GM12878 (cell line): ENCODE data around the gene MT1X. TPM values are rescaled to one million over a fixed set of nuclear protein-coding genes. Genes with fewer than 3 reads are reported as not detected.
"Not testable (repeated sequence)": the region's sequence is repeated elsewhere in the genome, so short reads cannot be mapped to it uniquely, and the experiment has no call there.

ENCODE experiments used
- ATAC-seq: fragments of 200-7000 bp; cut with Tn5 transposase; 3 replicates; pipeline ENCODE4 v1.9.1; 2020; ENCODE audit warnings: mild to moderate bottlenecking, moderate library complexity
- BruUV-seq: library from RNA; stranded (reverse); fragments of 400-500 nt; replicated peaks from 2 replicates; lab custom pipeline; 2021; lab: Mats Ljungman, UMichigan
- CTCF ChIA-PET: fragments of 300-600 bp; sonication (Branson Sonifier 250); formaldehyde crosslinking; extraction: SDS; loops from one replicate; lab custom pipeline; 2021; ENCODE audit warnings: inconsistent platforms; lab: Yijun Ruan, JAX
- POLR2A ChIA-PET: fragments of 350-600 bp; formaldehyde crosslinking; extraction: SDS; loops from one replicate; lab custom pipeline; 2021; ENCODE audit warnings: inconsistent platforms; lab: Charles Lee
- RAD21 ChIA-PET: fragments of 300-600 bp; sonication (Branson Sonifier 250); formaldehyde crosslinking; loops from one replicate; lab custom pipeline; 2023; ENCODE audit warnings: antibody characterized with exemption; ENCODE audit not compliant: unreplicated experiment; lab: Charles Lee
- SMC1A ChIA-PET: fragments of 300-600 bp; sonication (Branson Sonifier 250); formaldehyde crosslinking; loops from one replicate; lab custom pipeline; 2023; ENCODE audit not compliant: unreplicated experiment, uncharacterized antibody; lab: Charles Lee
- DNase-seq: peaks from one replicate; pipeline ENCODE4 v3.0.0-alpha.2; 2011; ENCODE audit warnings: low read depth, low spot score
- FAIRE-seq: peaks from 3 replicates; lab custom pipeline; 2011; peaks lifted over from hg19 to GRCh38; lab: Jason Lieb, UNC
- H2AFZ ChIP-seq: 2 replicates; pipeline ENCODE4 v1.6.0; 2011; ENCODE audit warnings: low read depth, low read length, control low read depth; ENCODE audit not compliant: control insufficient read depth
- H3K27ac ChIP-seq: 2 replicates; pipeline ENCODE4 v1.5.1; 2011; ENCODE audit warnings: control low read depth; ENCODE audit not compliant: control insufficient read depth, insufficient read depth
- H3K27me3 ChIP-seq, 2 experiments: replicated peaks in 1 of 2; 2 replicates each; pipeline versions ENCODE4 v1.6.0 to v1.6.1; 2011; ENCODE audit warnings: low read length in 1 of 2; ENCODE audit not compliant: control insufficient read depth in 2 of 2, insufficient read depth in 2 of 2
- H3K36me3 ChIP-seq, 2 experiments: 2 replicates each; pipeline ENCODE4 v1.5.1; 2011; ENCODE audit warnings: low read length in 1 of 2; ENCODE audit not compliant: control insufficient read depth in 2 of 2, insufficient read depth in 2 of 2
- H3K4me1 ChIP-seq: 2 replicates; pipeline ENCODE4 v1.6.1; 2011; ENCODE audit warnings: mild to moderate bottlenecking, low read length, moderate library complexity, mixed read lengths; ENCODE audit not compliant: control insufficient read depth, insufficient read depth
- H3K4me2 ChIP-seq: 2 replicates; pipeline ENCODE4 v1.6.0; 2011; ENCODE audit warnings: control low read depth; ENCODE audit not compliant: control insufficient read depth, insufficient read depth
- H3K4me3 ChIP-seq: fragments of 200-600 bp; sonication (generic); 2 replicates; pipeline ENCODE4 v1.5.1; 2016
- H3K79me2 ChIP-seq: 2 replicates; pipeline ENCODE4 v1.6.0; 2011; ENCODE audit warnings: low read length; ENCODE audit not compliant: control insufficient read depth, insufficient read depth
- H3K9ac ChIP-seq: 2 replicates; pipeline ENCODE4 v1.8.0; 2011; ENCODE audit warnings: low read length, control low read depth, mixed read lengths; ENCODE audit not compliant: control insufficient read depth, insufficient read depth
- H3K9me3 ChIP-seq: replicated peaks from 3 replicates; pipeline ENCODE4 v1.5.1; 2011; ENCODE audit warnings: mild to moderate bottlenecking, low read length; ENCODE audit not compliant: control insufficient read depth, insufficient read depth
- H4K20me1 ChIP-seq: 2 replicates; pipeline ENCODE4 v1.6.0; 2011; ENCODE audit not compliant: control insufficient read depth, insufficient read depth
- FOXK2 ChIP-seq: fragments of 450-650 bp; IDR thresholded peaks from 2 replicates; pipeline ENCODE4 v1.6.1; 2017; ENCODE audit warnings: mild to moderate bottlenecking, moderate library complexity
- MTA3 ChIP-seq: IDR thresholded peaks from 2 replicates; pipeline ENCODE4 v1.6.1; 2012; ENCODE audit warnings: low read length, inconsistent platforms, borderline replicate concordance
- WGBS: methylation state at CpG from one replicate; pipeline ENCODE4 v1.1.6; 2016; ENCODE audit warnings: low lambda C conversion rate; ENCODE audit not compliant: insufficient replicate concordance, insufficient coverage; ENCODE audit errors: missing lambda C conversion rate; 5-methylcytosine and 5-hydroxymethylcytosine counted together
- in situ Hi-C: fragments of 300-500 bp; cut with MboI; formaldehyde crosslinking; loops from 9 replicates; pipeline ENCODE4 v1.14.3; 2018; ENCODE audit warnings: mixed read lengths
- intact Hi-C: fragments of 100-400 bp; cut with micrococcal nuclease; formaldehyde crosslinking; loops from one replicate; pipeline ENCODE4 v1.14.2; 2022; ENCODE audit not compliant: unreplicated experiment
- polyA plus RNA-seq, 11 experiments: library from polyadenylated mRNA; depleted of rRNA in 4 of 11; unstranded in 6 of 11; stranded (reverse) in 5 of 11; fragments of >200 nt; fragmentation: Nextera tagmentation in 4 of 11; fragmentation: Illumina TruSeq in 1 of 11; extraction: Ambion mirVana in 4 of 11; extraction: Trizol in 1 of 11; gene quantifications; 1 replicate in 1 of 11; 2 replicates in 10 of 11; pipeline versions ENCODE4 v1.2.1 to v1.2.3, GENCODE V29; 2011 to 2016; ENCODE audit warnings: inconsistent platforms in 2 of 11, missing spikeins in 2 of 11, low read depth in 1 of 11
- total RNA-seq, 4 experiments: library from RNA; depleted of rRNA in 3 of 4; stranded (reverse); fragments of >200 nt in 3 of 4; fragmentation: Illumina TruSeq in 1 of 4; extraction: Trizol in 1 of 4; gene quantifications; 2 replicates each; pipeline versions ENCODE4 v1.2.1 to v1.2.3, GENCODE V29; 2013 to 2021

MT1X gene
- total and polyA plus RNA-seq, 10 of the 15 experiments (the other 5 are each of a cell fraction or from before 2014, with no cell fraction given) = 5.8 to 65.6 (median 15.4) TPM

DNA sequence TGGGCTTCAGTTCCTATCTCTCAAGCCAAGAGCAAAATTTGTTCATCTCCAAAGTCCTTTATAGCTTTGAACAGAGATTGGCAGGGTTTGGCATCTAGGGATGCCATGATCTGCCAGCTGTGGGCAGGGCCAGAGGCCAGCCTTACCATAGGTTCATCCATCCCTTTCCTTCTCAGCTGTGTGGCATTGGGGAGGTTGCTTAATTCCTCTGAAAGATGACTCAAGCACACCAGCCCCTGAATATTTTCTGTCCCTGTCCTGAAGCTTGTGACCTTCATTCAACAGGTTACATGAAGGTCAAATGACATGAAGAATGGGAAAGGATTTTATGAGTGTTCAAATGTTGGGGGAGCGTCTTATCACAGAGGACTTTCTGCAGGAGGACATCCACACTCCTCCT, 17.8 kb upstream of the MT1X start:
- ChIA-PET POLR2A (no interaction called here), RAD21 (no interaction called here), CTCF (no interaction called here), SMC1A (no interaction called here)
- H3K36me3 ChIP-seq = no peaks in the 10 kb centered on the region
- FAIRE-seq = no peak
- no peak overlapping the region for H3K4me2 ChIP-seq
- TF ChIP-seq MTA3 (no peak), FOXK2 (no peak)
- H2AFZ ChIP-seq = no peak overlapping the region
- DNase-seq = no peak
- H3K27me3 ChIP-seq = peaks cover 21 to 23% of the 10 kb centered on the region in 2 experiments
- no peaks in the 10 kb centered on the region for H3K79me2 ChIP-seq
- no peak for ATAC-seq
- WGBS = 10% methylated on average over 1 of the region's 1 CpG
- no peaks in the 10 kb centered on the region for H3K9me3 ChIP-seq
- no peak overlapping the region for H3K9ac ChIP-seq
- in situ Hi-C loops = no loop called here
- no peak overlapping the region for H3K27ac ChIP-seq
- H4K20me1 ChIP-seq = no peaks in the 10 kb centered on the region
- no peaks in the 10 kb centered on the region for H3K4me1 ChIP-seq
- BruUV-seq = no TSS peak
- H3K4me3 ChIP-seq = no peak overlapping the region
- intact Hi-C loops = no loop called here

DNA sequence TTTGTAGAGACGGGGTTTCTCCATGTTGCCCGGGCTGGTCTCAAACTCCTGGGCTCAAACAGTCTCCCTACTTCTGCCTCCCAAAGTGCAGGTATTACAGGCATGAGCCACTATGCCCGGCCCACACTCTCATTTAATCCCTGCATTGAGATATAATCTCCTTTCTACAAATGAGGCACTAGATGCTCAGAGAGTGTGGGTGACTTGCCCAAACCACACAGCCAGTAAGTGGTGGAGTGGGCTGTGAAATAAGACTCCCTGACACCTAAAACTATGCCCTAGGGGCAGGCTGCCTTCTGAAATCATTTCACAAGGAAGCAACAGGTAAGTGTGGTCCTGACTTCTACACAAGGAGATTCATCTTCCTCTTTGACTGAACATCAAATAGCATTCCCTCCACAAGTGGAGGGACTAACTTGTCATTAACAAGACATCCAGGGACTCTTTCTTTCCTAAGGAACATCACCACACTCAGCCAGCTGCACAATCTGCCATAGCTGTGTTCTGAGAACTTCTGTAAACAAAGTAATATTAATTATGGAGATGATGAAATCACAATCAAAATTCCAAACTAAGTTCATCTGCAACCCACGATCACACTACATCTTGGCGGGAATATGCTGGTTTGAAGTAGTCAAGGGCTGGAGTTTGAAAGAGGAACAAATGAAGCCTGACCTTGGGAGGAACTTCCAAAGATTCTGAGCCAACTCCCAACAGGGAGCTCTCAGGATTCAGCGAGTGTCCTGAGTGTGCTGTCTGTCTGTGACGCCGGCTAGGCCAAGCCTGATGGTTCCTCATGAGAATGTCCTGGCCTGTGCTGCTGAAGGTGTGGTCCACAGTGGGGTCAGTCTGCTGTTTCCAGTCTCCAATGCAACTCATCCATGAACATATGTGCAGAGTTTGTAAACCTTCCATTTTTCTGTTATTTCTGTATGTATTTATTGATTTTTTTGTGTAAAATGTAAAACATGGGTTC, 16.7 kb upstream of the MT1X start:
- DNase-seq, CTCF ChIA-PET, H3K27ac ChIP-seq, H3K79me2 ChIP-seq, SMC1A ChIA-PET, H3K4me2 ChIP-seq, in situ Hi-C loops, BruUV-seq, POLR2A ChIA-PET, H3K4me3 ChIP-seq, H3K4me1 ChIP-seq, RAD21 ChIA-PET, ATAC-seq, FAIRE-seq, H4K20me1 ChIP-seq, H2AFZ ChIP-seq, H3K9me3 ChIP-seq, intact Hi-C loops, H3K36me3 ChIP-seq, H3K9ac ChIP-seq: not testable (repeated sequence)
- H3K27me3 ChIP-seq = peaks cover 26 to 28% of the 10 kb centered on the region in 2 experiments
- WGBS = 33% methylated on average over 8 of the region's 8 CpGs
